ENCODE results near the gene C13orf42.

Gene C13orf42

DNA sequence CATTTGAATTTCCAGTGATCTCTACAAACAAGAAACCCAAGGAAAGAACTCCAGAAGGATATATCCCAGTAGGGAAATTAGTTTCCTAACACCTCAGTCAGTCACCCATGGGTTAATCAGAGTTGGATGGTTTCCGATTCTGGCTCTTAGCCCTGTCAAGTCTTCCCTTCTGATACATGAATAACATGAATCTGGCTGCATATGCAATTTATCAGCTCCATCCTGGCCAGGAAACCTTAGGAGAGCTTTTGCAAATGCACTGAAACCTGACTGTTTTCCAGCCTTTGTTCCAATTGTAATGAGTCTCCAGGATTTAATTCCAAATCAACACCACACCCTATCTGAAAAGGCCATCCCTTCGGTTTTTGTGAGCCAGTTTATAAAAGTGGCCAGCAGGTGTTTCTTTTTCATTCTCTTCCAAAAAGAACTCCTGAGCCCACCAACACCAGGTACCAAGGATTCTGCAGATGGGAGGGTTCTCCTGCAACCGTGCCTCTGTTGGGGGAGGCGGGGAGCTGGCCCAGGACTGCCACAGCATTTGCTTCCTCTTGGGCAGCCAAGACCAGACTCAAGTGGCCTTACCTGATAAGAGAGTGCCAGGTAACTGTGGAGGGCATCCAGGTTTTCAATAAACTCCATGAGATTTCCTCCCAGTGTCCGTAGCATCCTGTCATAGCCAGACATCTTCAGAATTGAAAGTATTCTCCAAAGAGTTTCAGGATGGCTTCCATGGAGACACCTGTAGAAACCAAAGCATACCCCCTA, 77.5 kb downstream of the C13orf42 start:
- DNase-seq (ENCODE audit: low read depth), result no peak

DNA sequence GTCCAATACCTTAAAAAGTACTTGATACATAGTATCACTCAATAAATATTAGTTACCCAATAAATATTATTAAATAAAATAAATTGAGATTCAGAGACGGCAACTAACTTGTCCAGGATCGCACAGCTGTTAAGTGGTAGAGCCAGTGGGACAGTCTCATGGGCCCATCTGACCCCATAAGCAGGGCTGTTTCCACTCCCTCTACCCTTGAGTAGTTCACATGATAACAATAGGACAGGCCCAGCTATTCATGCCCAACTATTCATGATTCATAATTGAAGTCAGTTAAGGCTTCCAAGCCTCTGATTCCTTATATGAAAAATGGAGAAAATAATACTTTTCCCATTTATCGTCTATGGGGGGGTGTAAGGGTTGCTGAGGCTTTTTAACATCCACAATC, 78.2 kb downstream of the C13orf42 start:
- DNase-seq (ENCODE audit: low read depth), result no peak
